ENCODE results near the gene PIP.
"Not testable (repeated sequence)": the region's sequence is repeated elsewhere in the genome, so short reads cannot be mapped to it uniquely, and the experiment has no call there.

PIP gene

DNA sequence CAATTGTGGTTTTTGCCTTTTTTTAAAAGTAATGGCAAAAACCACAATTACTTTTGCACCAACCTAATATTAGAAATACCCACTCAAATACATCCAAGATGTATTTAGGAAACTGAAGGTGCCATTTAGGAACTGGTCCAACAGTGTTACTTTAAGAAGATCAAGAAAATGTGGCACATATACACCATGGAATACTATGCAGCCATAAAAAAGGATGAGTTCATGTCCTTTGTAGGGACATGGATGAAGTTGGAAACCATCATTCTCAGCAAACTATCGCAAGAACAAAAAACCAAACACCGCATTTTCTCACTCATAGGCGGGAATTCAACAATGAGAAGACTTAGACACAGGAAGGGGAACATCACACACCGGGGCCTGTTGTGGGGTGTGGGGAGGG, 48.9 kb downstream of the PIP start:
- DNase-seq: not testable (repeated sequence)

DNA sequence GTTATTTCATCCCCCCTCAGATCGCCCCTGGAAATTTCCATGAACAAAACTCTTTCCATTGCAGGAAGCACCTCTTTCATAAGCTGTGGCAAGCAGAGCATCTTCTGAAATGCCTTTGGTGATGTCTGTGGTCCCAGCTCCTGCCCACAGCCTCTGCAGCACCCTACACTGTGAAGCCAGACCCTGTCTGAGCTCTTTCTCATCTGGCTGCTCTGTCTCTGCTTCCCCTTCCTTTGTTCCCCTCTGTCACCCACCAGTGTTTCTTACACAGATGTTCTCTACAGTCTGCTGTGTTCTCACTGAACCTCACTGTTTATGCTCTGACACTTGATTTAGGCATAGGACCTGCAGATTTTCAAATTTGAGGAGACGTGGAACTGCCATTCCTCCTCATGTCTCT, 49.5 kb downstream of the PIP start:
- DNase-seq: no peak

DNA sequence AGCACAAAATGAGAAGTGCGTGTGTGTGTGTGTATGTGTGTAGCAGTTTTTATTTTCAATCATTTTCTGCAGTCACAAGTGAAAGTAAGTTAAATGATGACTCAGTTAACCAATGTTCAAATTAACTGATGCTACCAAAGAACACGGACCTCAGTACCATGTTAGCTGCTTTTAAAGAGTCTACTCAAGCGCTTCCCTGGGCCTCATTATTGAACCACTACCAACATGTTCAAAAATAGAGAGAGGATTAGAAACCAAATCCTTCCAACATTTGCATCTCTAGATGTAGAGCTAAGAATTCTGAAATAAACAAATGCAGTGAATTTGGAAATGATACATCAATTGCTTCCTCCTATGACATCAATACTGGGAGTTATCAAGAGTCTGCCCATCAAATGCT, 51.1 kb downstream of the PIP start, which contains the start of gene TAS2R39:
TSS of gene TAS2R39 (plus strand) at position 396 of the 400 bp plus-strand sequence. CDS start at position 396, 0 bp downstream.
- no peak for DNase-seq

DNA sequence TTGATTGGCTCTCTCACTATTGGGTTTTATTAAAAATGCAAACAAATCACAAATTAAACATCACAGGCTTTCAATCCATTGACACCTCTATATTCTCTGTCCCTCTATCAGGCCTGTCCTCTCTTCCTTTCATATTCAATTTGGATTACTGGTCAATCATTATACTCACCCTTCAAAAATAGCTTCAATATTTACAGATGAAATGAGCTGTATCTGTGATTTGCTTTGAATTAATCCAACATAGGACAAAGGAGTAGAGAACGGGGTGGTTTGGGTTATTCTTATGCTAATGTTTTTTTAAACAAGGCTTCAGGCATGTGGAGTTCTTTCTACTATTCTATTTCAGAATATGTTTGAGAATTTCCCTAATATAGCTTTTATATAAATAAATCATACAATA, 53.7 kb downstream of the PIP start:
- no peak for DNase-seq

DNA sequence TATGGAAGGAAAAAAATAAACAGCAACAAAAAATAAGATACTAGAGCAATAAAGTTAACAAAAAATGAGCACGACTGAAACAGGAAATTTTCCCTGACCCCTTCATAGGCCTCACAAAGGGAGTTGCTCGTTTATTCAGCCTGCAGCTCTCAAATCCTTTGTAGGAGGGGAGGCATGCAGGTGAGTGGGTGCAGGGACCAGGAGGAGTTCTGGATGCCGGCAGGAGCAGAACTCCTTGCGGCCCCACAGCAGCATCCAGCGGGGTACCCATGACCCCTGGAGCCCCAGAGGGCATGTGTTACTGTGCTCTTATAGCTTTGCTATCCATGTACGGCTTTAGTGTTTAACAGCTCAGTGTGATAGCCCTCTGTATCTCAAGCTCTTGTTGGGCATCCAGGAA, 57.1 kb downstream of the PIP start:
- no peak for DNase-seq

All from NCI-H187 (cell line).